SH-SY5Y (cell line): Measurements from ENCODE around the gene MTCL3.

Source experiments
- GATA2 ChIP-seq: IDR thresholded peaks from 2 replicates; pipeline ENCODE4 v1.6.1; 2011; ENCODE audit warnings: mild to moderate bottlenecking, low read depth, low read length
- GATA3 ChIP-seq: IDR thresholded peaks from 2 replicates; pipeline ENCODE4 v1.6.1; 2011; ENCODE audit warnings: low read depth, mild to moderate bottlenecking, low read length, moderate library complexity

MTCL3 gene

DNA sequence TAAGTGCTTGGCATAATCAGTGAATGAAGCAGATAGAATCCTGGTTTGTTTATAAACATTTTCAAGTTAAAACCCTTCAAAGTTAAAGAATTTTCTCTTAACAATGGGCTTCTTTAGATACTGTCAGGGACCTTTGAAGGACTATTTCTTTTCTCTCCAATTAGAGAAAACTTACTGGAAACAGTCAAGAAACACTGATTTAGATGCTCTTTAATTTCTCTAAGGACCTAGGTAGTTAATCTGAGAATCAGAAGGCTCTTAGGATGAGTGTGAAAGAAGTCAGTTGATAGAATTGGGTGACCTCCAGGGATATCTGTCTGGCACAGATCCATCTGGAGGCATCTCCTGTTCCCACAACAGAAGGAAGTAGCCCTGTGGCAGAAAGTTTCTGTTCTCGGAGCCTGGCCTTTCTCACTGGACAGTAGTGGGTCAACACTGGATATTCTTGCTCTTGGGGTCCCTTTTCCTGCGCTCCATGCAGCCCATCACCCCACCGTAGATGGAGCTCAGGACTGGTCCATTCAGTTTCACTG is 82.5 kb downstream of the MTCL3 start:
- TF ChIP-seq GATA3, result no peak
- TF ChIP-seq GATA2, result no peak

DNA sequence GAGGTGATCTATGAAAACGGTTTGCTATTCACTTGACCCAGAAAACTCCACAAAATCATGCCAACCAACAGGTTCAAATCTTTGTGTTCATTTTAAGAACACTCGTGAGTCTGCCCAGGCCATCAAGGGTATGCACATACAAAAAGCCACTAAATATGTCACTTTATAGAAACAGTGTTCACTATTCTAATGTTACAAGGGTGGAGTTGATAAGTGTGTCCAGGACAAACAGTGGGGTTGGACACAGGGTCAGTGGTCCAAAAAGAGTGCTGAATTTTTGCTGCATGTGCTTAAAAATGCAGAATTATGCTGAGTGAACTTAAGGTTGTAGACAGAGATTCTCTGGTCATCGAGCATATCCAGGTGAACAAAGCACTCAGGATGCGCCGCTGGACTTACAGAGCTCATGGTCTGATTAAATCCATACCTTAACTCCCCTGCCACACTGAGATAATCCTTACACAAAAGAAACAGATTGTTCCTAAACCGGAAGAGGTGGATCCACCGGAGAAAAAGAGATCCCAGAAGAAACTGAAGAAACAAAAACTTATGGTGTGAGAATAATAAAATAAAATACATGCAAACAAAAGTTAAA is 83.4 kb downstream of the MTCL3 start:
- TF ChIP-seq GATA2 (no peak), GATA3 (no peak)

DNA sequence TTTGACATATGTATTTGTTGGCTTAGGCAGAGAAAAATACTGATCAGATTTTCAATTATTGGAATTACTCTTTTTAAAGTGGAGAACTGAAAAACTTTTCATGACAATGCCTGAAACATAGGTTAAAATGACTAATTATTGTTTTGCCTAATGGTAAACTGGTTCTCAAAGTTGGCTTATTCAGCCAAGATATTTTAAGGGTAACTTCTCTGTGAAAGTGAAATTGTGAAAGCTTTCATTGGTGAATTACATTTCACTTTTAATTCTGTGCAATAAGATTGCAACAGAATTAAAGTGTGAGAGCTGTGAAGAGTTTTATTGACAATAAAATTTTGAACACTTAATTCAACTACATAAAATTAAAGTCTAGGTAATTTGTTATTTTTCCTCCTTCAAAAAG is 84.5 kb downstream of the MTCL3 start:
- TF ChIP-seq GATA2 (no peak), GATA3 (no peak)

DNA sequence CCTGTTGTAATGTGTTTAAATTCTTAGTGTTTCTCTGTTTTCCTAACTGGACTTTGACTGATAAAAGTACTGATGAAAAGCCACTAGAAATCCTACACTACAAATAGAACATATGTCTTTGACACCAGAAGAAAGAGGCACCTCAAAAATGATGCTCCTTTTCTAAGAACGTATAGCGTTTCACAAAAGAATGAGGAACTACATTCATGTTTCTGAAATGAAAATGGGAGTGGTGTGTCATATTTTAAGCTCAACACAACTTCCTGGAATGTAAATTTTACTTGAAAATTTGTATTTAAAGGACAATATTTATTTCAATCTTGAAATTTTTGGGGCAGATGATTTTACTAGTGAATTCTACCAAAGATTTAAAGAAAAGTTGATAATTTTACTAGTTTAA is 95.2 kb downstream of the MTCL3 start:
- TF ChIP-seq GATA3 (no peak), GATA2 (no peak)
